H54 (cell line): ENCODE results near the gene PEX16.
A peak's percentile ranks its signal among the peaks of the same experiment; 100 is the strongest.
"Not testable (repeated sequence)": the region's sequence is repeated elsewhere in the genome, so short reads cannot be mapped to it uniquely, and the experiment has no call there.

Experiments
- DNase-seq: peaks from one replicate; pipeline ENCODE4 v3.0.0; 2011; ENCODE audit warnings: low spot score, mixed read lengths; ENCODE audit not compliant: insufficient read length
- FAIRE-seq: peaks from 3 replicates; lab custom pipeline; 2011; peaks lifted over from hg19 to GRCh38; lab: Jason Lieb, UNC
- POLR2A ChIP-seq: IDR thresholded peaks from 2 replicates; pipeline ENCODE4 v1.6.1; 2011; ENCODE audit warnings: low read depth, mild to moderate bottlenecking, low read length

Gene PEX16

GRCh38 chr11:45902452-45903380 lies 15.0 kb downstream of the PEX16 start:
- FAIRE-seq (no peak), DNase-seq (no peak)
- TF ChIP-seq POLR2A: no peak

- DNase-seq (no peak), FAIRE-seq (no peak)
- TF ChIP-seq POLR2A: no peak
Measured at GRCh38 chr11:45901626-45902025, 16.1 kb downstream of the PEX16 start.

- no peak for DNase-seq
- no peak for TF ChIP-seq POLR2A
- FAIRE-seq: no peak
Measured at GRCh38 chr11:45900916-45901617, 16.6 kb downstream of the PEX16 start.

- FAIRE-seq, DNase-seq: not testable (repeated sequence)
Measured at GRCh38 chr11:45900175-45900800, 17.4 kb downstream of the PEX16 start.

- no peak for TF ChIP-seq POLR2A
- DNase-seq (peak; percentile 99), FAIRE-seq (no peak)
Measured at GRCh38 chr11:45899448-45900174, 18.1 kb downstream of the PEX16 start.

GRCh38 chr11:45899086-45899447 lies 18.6 kb downstream of the PEX16 start:
- DNase-seq: no peak
- FAIRE-seq: no peak
- TF ChIP-seq POLR2A: no peak

GRCh38 chr11:45897556-45897955 lies 20.1 kb downstream of the PEX16 start:
- FAIRE-seq (no peak), DNase-seq (no peak)
- TF ChIP-seq POLR2A: no peak

GRCh38 chr11:45896422-45896984 lies 21.2 kb downstream of the PEX16 start:
- DNase-seq (no peak), FAIRE-seq (no peak)
- TF ChIP-seq POLR2A: no peak

GRCh38 chr11:45895553-45896259 lies 22.0 kb downstream of the PEX16 start:
- FAIRE-seq (no peak), DNase-seq (no peak)
- TF ChIP-seq POLR2A: no peak

GRCh38 chr11:45894555-45895247 lies 23.0 kb downstream of the PEX16 start:
- DNase-seq: no peak
- FAIRE-seq: no peak
- TF ChIP-seq POLR2A: no peak

- FAIRE-seq: no peak
- no peak for TF ChIP-seq POLR2A
- no peak for DNase-seq
Measured at GRCh38 chr11:45892856-45893255, 24.8 kb downstream of the PEX16 start.

GRCh38 chr11:45890886-45891550 lies 26.7 kb downstream of the PEX16 start:
- DNase-seq (no peak), FAIRE-seq (no peak)
- no peak for TF ChIP-seq POLR2A
